GM23248 (cell line): Measurements from ENCODE around the gene NFKBIE.

Source experiments
- EZH2 ChIP-seq: fragments of 200-600 bp; sonication (generic); IDR thresholded peaks from 2 replicates; pipeline ENCODE4 v1.6.1; 2018; ENCODE audit warnings: antibody characterized with exemption, mild to moderate bottlenecking; ENCODE audit not compliant: insufficient read depth, poor library complexity, severe bottlenecking
- EZH2phosphoT487 ChIP-seq: fragments of 200-600 bp; sonication (generic); IDR thresholded peaks from 2 replicates; pipeline ENCODE4 v1.6.1; 2018; ENCODE audit warnings: antibody characterized with exemption, moderate library complexity, mild to moderate bottlenecking, low read depth; ENCODE audit not compliant: insufficient read depth

DNA sequence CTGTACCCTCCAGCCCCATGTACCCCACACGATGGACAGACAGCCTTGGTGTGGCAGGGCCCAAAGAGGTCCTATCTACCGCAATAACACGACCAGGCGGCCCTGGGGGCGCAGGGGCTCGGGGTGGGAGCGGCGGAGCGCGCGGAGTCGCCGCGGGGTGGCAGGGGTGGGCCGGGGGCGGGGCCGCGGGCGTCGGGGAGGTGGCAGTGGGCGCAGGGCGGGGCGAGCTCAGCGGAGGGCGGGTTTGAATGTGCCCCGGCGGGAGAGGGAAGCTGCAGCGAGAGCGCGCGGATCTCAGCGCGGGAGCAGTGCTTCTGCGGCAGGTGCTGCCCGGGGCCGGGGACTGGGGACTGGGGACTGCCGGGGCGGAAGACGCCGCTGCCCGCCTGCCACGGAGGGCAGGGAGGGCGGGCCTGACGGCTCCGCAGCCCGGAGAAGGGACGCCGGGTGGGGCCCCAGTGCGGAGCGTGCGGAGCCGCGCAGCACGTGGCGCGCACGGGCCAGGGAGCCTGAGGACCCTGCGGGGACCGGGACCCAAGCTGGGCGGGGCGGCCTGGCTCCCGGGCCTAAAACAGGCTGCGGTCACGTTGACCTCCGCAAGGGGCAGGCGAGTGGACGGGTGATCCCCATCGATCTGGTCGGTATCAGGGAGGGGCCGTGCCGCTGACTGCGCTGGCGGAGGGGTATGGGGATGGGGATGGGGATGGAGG, 41.9 kb downstream of the NFKBIE start, which contains the start of gene SLC29A1:
- TF ChIP-seq EZH2phosphoT487 (no peak), EZH2 (no peak)
